K562 (cell line): ENCODE measurements around the gene FSTL1. TPM values are rescaled to one million over a fixed set of nuclear protein-coding genes. Genes with fewer than 3 reads are reported as not detected.

Experiments
- CEBPB ChIP-seq: fragments of 450-650 bp; IDR thresholded peaks from 2 replicates; pipeline ENCODE4 v1.6.1; 2016; ENCODE audit warnings: missing genetic modification characterization, missing compliant biosample characterization
- E2F3 ChIP-seq: fragments of 250-450 bp; sonication (Bioruptor Pico); IDR thresholded peaks from 2 replicates; pipeline ENCODE4 v1.4.0; 2020; ENCODE audit warnings: mild to moderate bottlenecking
- GTF3C2 ChIP-seq: IDR thresholded peaks from 3 replicates; pipeline ENCODE4 v1.6.1; 2011; ENCODE audit warnings: borderline replicate concordance, mild to moderate bottlenecking, moderate library complexity; ENCODE audit not compliant: insufficient read length; ENCODE audit errors: extremely low read depth
- HBP1 ChIP-seq: fragments of 450-650 bp; formaldehyde crosslinking; IDR thresholded peaks from 2 replicates; pipeline ENCODE4 v1.4.0; 2022; ENCODE audit warnings: missing genetic modification characterization
- RB1 ChIP-seq: fragments of 450-650 bp; IDR thresholded peaks from 2 replicates; pipeline ENCODE4 v1.6.1; 2017; ENCODE audit warnings: low read depth, mild to moderate bottlenecking
- SFPQ ChIP-seq: fragments of 200-400 bp; formaldehyde crosslinking; IDR thresholded peaks from 2 replicates; pipeline ENCODE4 v1.6.1; 2017; ENCODE audit warnings: mild to moderate bottlenecking, low read depth, low read length, moderate library complexity
- SNAPC5 ChIP-seq: fragments of 250-450 bp; sonication (Bioruptor Pico); IDR thresholded peaks from 2 replicates; pipeline ENCODE4 v1.8.0; 2021; ENCODE audit warnings: moderate library complexity, mild to moderate bottlenecking, inconsistent platforms
- STAT5A ChIP-seq: IDR thresholded peaks from 2 replicates; pipeline ENCODE4 v1.6.1; 2012; ENCODE audit warnings: low read length, inconsistent platforms, borderline replicate concordance
- ZBTB33 ChIP-seq: sonication (generic); formaldehyde crosslinking; IDR thresholded peaks from 2 replicates; pipeline ENCODE4 v1.8.1; 2023; ENCODE audit warnings: mild to moderate bottlenecking, missing genetic modification reagents
- ZBTB34 ChIP-seq: fragments of 250-450 bp; sonication (Bioruptor Pico); IDR thresholded peaks from 2 replicates; pipeline ENCODE4 v1.8.0; 2021; ENCODE audit warnings: mild to moderate bottlenecking, moderate library complexity
- ZNF133 ChIP-seq: fragments of 250-450 bp; sonication (Bioruptor Pico); IDR thresholded peaks from 2 replicates; pipeline ENCODE4 v1.4.0; 2020; ENCODE audit warnings: mild to moderate bottlenecking
- ZNF134 ChIP-seq: fragments of 250-450 bp; sonication (Bioruptor Pico); conservative IDR thresholded peaks from 2 replicates; pipeline ENCODE4 v1.4.0; 2020
- ZNF277 ChIP-seq: fragments of 250-450 bp; sonication (Bioruptor Pico); IDR thresholded peaks from 2 replicates; pipeline ENCODE4 v1.8.0; 2022; ENCODE audit warnings: inconsistent platforms, mild to moderate bottlenecking, moderate library complexity, borderline replicate concordance
- polyA plus RNA-seq, 8 experiments: library from polyadenylated mRNA; depleted of rRNA in 4 of 8; stranded (reverse) in 5 of 8; unstranded in 3 of 8; fragments of >200 nt; fragmentation: Nextera tagmentation in 2 of 8; fragmentation: Illumina TruSeq in 1 of 8; extraction: Ambion mirVana in 2 of 8; extraction: Trizol in 1 of 8; gene quantifications; 2 replicates each; pipeline versions ENCODE4 v1.2.1 to v1.2.3, GENCODE V29; 2011 to 2014; ENCODE audit warnings: inconsistent platforms in 1 of 8, missing spikeins in 1 of 8
- total RNA-seq, 7 experiments: library from RNA; depleted of rRNA in 6 of 7; stranded (reverse); fragments of >200 nt in 6 of 7; fragmentation: Illumina TruSeq in 2 of 7; extraction: Trizol in 2 of 7; gene quantifications; 2 replicates each; pipeline versions ENCODE4 v1.2.1 to v1.2.3, GENCODE V29; 2011 to 2021; ENCODE audit warnings: low replicate concordance in 1 of 7

Gene FSTL1
- total and polyA plus RNA-seq, 9 of the 15 experiments (the other 6 are each of a cell fraction or from before 2014, with no cell fraction given), result 0.01 to 0.58 (median 0.08) TPM; not detected in 2

GRCh38 chr3:120350401-120350941, 100.3 kb downstream of the FSTL1 start (continued):
- TF ChIP-seq ZBTB33 (CRISPR knock-in tag) (no peak), SFPQ (no peak), RB1 (no peak), ZNF133 (CRISPR knock-in tag) (no peak), ZNF277 (no peak), CEBPB (tag) (no peak), E2F3 (CRISPR knock-in tag) (no peak), STAT5A (no peak), ZBTB34 (CRISPR knock-in tag) (no peak), ZNF134 (CRISPR knock-in tag) (no peak), HBP1 (no peak), GTF3C2 (peak; percentile 6), SNAPC5 (CRISPR knock-in tag) (no peak)
